Hepatocyte (in vitro differentiated cells): ENCODE results near the gene XPNPEP2.

Experiments used
- CTCF ChIP-seq: fragments of 200-600 bp; sonication (generic); IDR thresholded peaks from 2 replicates; pipeline ENCODE4 v1.5.1; 2016; ENCODE audit warnings: antibody characterized with exemption, mild to moderate bottlenecking; ENCODE audit not compliant: poor library complexity
- EZH2phosphoT487 ChIP-seq: fragments of 200-600 bp; sonication (generic); IDR thresholded peaks from one replicate; pipeline ENCODE4 v1.6.1; 2018; ENCODE audit warnings: antibody characterized with exemption, mild to moderate bottlenecking, low read depth, moderate library complexity; ENCODE audit not compliant: unreplicated experiment, severe bottlenecking

- TF ChIP-seq CTCF = no peak
- TF ChIP-seq EZH2phosphoT487 = no peak
These were observed 22.8 kb downstream of the XPNPEP2 start for GRCh38 chrX:129761596-129761995.
